Stimulated activated memory B cell treated with anti-CD40 and anti-IgM and Interleukin-4, amounts not matched to agents 10 μg/mL and 1 μg/mL and 100 μg/mL, for 72 hours (primary cell): Measurements from ENCODE around the gene GNAI3.

Experiments
- ATAC-seq: fragments of 150-1000 bp; cut with Tn5 transposase; 2 replicates; pipeline ENCODE4 v1.10.0; 2021
- H3K27ac Mint-ChIP-seq: one replicate; pipeline ENCODE4 v1.8.0; 2022; ENCODE audit warnings: mild to moderate bottlenecking, mixed read lengths
- H3K27me3 Mint-ChIP-seq: one replicate; pipeline ENCODE4 v1.8.0; 2022; ENCODE audit warnings: mixed read lengths
- H3K36me3 Mint-ChIP-seq: one replicate; pipeline ENCODE4 v1.8.0; 2022; ENCODE audit warnings: mixed read lengths
- H3K4me1 Mint-ChIP-seq: one replicate; pipeline ENCODE4 v1.8.0; 2022; ENCODE audit warnings: mixed read lengths
- H3K4me3 Mint-ChIP-seq: one replicate; pipeline ENCODE4 v1.8.0; 2022; ENCODE audit warnings: mild to moderate bottlenecking, moderate library complexity, mixed read lengths
- H3K9me3 Mint-ChIP-seq: one replicate; pipeline ENCODE4 v1.8.0; 2022; ENCODE audit warnings: mixed read lengths

The GNAI3 gene

DNA sequence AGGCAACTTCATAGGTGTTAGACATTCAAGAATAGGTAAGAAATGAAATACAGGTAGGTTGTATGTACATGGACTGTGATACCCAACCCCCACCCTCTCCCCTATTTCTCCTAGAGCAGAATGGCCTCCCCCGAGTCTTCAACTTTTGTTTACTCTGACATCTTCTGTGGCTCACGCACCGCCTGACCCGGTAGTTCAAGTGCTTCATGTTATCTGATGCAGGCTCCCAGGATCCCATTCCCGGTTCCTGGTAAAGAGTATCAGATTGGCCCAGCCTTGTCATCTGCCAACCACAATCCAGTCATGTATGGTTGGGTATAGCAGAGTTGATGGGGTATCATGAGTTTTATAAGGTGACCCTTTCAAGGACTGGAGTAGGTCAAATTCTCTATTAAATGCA lies 9.1 kb downstream of the GNAI3 start:
- Mint-ChIP-seq H3K4me1 (peaks cover 87% of the 10 kb centered on the region), H3K4me3 (no peak overlapping the region), H3K9me3 (no peaks in the 10 kb centered on the region), H3K36me3 (peaks cover 6% of the 10 kb centered on the region), H3K27ac (peak overlapping the region; percentile 58), H3K27me3 (no peaks in the 10 kb centered on the region)
- no peak for ATAC-seq

DNA sequence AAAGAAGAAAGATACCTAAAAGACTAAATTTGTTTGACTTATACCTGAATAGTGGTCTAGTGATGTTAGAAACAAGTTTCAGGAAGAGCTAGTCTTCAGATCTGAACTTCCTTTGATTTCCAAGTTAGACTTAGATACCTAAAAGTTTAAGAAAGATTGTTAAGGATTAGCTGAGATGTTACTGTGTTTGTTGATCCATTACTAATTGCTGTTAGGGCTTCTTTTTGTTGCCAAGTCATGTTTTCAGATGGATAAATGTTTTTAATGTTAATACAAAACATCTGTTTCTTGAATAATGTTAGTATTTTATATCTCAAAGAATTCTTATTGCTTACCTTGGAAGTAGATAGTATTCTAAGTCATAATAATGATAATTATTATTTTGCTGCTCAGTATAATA lies 11.6 kb downstream of the GNAI3 start:
- ATAC-seq, result no peak
- H3K27ac Mint-ChIP-seq, result no peak overlapping the region
- peaks cover 6% of the 10 kb centered on the region for H3K36me3 Mint-ChIP-seq
- peaks cover 93% of the 10 kb centered on the region for H3K4me1 Mint-ChIP-seq
- no peaks in the 10 kb centered on the region for H3K9me3 Mint-ChIP-seq
- H3K4me3 Mint-ChIP-seq, result no peak overlapping the region
- H3K27me3 Mint-ChIP-seq, result no peaks in the 10 kb centered on the region

DNA sequence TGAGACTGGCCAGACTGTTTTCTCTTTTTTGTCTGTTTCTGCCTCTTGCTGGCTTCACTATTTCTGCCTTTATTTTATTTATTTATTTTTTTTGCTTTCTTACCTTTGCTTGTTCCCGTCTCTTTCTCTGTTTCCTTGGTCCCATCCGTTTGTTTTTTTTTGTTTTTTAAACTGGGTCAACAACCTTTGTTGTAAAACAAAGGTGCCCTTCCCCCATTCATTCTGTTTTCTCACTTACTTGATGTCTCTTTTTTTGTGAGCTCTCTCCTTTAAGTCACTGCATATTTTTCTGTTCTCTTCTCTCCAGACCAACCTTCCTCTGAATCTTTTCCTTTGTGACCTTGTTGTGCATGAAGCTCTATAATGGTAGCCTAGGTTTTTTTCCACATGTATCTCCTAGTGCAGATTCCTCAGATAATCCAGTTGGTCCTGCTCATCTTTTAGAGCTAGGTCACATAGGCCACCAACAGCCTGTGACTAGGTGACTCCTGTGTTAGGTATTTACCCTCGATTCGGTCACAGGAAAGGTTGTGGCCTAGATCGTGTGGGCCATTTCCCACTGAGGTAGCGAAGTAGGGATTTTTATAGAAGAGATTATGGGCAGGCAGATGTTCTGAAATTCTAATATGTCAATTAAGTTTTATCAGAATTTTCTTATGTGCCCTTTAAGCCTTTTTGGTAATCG lies 15.9 kb downstream of the GNAI3 start:
- no peak for ATAC-seq
- peaks cover 64% of the 10 kb centered on the region for H3K4me1 Mint-ChIP-seq
- no peaks in the 10 kb centered on the region for H3K27me3 Mint-ChIP-seq
- no peak overlapping the region for H3K27ac Mint-ChIP-seq
- no peaks in the 10 kb centered on the region for H3K9me3 Mint-ChIP-seq
- H3K4me3 Mint-ChIP-seq, result no peak overlapping the region
- H3K36me3 Mint-ChIP-seq, result no peaks in the 10 kb centered on the region

DNA sequence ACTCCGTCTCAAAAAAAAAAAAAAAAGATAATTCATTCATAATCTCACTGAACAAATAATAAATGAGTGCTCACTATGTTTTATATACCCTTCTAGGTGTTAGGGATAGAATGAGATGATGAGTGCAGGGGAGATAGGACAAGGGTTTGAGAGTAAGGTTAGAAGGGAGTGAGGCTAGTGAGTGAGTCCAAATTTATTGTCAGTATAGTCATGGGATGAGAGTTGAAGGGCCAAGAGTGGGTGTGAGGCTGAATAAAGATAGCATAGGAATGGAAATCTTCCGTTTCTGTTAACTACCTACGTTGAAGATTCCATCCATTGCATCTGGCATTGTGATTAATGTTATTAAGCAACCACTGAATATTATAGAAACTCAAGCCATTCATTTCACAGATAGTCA lies 16.8 kb downstream of the GNAI3 start:
- no peak for ATAC-seq
- no peaks in the 10 kb centered on the region for H3K9me3 Mint-ChIP-seq
- no peak overlapping the region for H3K4me3 Mint-ChIP-seq

DNA sequence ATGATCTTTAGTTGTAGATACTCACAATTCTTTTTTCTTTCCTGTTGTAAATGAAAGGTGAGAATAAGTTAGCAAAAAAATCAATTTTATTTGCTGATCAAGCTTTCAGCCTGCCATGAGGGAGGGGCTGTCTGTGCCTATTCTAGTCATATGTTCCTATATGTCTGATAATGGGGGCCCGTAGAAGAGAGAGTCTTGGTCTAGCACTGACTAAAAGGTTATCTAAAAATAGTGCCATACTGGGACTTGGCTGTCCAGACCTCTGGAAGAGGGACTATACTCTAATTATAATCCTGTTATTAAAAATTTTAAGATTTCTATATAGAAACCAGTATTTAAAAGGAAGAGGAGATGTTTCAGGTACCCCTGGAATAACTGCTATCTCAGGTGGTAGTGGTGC lies 18.6 kb downstream of the GNAI3 start:
- no peak for ATAC-seq
- no peaks in the 10 kb centered on the region for H3K36me3 Mint-ChIP-seq
- H3K27me3 Mint-ChIP-seq, result no peaks in the 10 kb centered on the region
- H3K4me3 Mint-ChIP-seq, result no peak overlapping the region
- no peak overlapping the region for H3K27ac Mint-ChIP-seq
- H3K4me1 Mint-ChIP-seq, result peaks cover 38% of the 10 kb centered on the region
- no peaks in the 10 kb centered on the region for H3K9me3 Mint-ChIP-seq

More for the DNA sequence above, 16.8 kb downstream of the GNAI3 start:
- Mint-ChIP-seq H3K4me1 (peaks cover 55% of the 10 kb centered on the region), H3K36me3 (no peaks in the 10 kb centered on the region), H3K27ac (peak overlapping the region; percentile 12), H3K27me3 (no peaks in the 10 kb centered on the region)

DNA sequence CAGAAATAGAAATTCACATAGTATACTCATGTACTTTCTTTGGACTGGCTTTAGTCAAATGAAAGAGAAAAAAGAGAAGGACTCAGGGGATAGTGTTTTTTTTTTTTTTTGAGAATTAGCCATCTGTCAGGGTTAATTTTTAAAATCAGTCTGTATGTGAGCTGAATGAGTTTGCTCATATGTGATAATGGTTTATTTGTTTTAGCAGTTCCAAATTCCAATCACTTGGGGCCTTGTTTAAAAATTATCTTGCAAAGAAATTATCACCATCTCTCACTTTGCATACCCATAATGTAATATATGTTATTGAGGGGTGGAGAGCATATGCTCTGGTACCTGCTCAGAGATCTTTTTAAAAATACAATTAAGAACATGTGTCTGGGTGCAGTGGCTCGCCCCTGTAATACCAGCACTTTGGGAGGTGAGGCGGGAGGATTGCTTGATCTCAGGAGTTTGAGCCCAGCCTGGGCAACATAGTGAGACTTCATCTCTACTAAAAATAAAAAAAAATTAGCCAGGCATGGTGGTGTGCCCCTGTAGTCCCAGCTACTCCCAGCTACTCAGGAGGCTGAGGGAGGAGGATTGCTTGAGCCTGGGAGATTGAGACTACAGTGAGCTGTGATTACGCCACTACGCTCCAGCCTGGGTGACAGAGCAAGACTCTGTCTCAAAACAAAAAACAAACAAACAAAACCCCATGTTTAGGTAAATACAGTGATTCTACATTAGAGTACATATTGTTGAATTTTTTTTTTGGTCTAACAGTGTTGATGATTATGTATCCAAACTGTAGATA lies 19.7 kb downstream of the GNAI3 start:
- peaks cover 39% of the 10 kb centered on the region for H3K4me1 Mint-ChIP-seq

DNA sequence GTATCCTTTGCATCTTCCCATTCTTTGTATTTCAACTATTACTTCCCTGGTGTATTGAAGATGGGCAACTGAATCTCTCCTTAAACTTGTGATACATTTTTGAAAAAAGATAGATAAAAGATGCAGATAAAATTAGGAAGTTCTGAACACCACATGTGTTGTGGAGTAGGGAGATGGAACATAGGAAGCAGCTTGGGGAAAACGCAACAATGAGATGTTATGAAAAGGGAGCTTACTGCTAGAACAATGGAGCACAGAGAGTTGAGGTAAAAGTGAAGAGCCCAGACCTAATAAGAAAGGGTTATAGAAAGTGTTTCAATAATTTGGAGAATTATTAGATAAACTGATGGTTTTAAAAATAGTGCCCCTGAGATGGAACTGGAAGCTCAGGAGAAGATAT lies 20.9 kb downstream of the GNAI3 start:
- H3K36me3 Mint-ChIP-seq, result no peaks in the 10 kb centered on the region
- H3K27me3 Mint-ChIP-seq, result no peaks in the 10 kb centered on the region
- peaks cover 34% of the 10 kb centered on the region for H3K4me1 Mint-ChIP-seq
- no peak overlapping the region for H3K4me3 Mint-ChIP-seq
- H3K27ac Mint-ChIP-seq, result no peak overlapping the region
- no peaks in the 10 kb centered on the region for H3K9me3 Mint-ChIP-seq
- ATAC-seq, result no peak

More for the DNA sequence above, 19.7 kb downstream of the GNAI3 start:
- H3K9me3 Mint-ChIP-seq, result no peaks in the 10 kb centered on the region
- no peaks in the 10 kb centered on the region for H3K36me3 Mint-ChIP-seq
- no peaks in the 10 kb centered on the region for H3K27me3 Mint-ChIP-seq
- no peak for ATAC-seq
- no peak overlapping the region for H3K27ac Mint-ChIP-seq
- no peak overlapping the region for H3K4me3 Mint-ChIP-seq

DNA sequence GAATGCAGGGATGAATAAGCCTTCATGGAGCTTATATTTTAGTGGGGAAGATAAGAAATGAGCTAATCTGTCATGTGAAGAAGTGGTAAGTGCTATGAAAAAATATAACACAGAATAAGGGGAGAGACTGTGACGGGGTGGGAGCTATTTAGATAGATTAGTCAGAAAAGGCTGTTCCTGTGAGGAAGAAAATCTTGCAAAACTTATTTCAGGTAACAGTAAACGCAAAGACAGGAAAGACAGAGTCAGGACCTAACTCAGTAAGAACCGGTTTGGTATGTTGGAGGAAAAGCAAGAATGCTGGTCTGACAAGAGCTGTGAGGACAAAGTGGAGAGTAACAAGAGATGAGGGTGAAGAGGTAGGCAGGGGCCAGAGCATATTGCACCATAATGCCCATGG lies 22.0 kb downstream of the GNAI3 start:
- no peak overlapping the region for H3K4me3 Mint-ChIP-seq
- no peak overlapping the region for H3K27ac Mint-ChIP-seq
- H3K36me3 Mint-ChIP-seq, result peaks cover 9% of the 10 kb centered on the region
- no peaks in the 10 kb centered on the region for H3K27me3 Mint-ChIP-seq
- peaks cover 25% of the 10 kb centered on the region for H3K4me1 Mint-ChIP-seq
- ATAC-seq, result no peak
- no peaks in the 10 kb centered on the region for H3K9me3 Mint-ChIP-seq

DNA sequence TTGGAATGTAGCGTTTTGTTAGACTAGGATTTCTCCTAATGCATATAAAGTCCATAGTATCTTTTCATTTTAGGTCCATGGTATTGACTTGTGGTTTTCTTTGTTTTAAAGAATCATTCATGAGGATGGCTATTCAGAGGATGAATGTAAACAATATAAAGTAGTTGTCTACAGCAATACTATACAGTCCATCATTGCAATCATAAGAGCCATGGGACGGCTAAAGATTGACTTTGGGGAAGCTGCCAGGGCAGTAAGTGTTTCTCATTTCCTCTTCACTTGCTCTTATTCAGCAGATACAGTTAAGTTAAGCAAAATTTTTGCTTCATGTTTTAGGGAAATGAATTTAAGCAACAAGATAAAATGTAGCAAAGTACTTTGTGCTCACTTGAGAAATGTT lies 25.4 kb downstream of the GNAI3 start:
- Mint-ChIP-seq H3K9me3 (no peaks in the 10 kb centered on the region), H3K27ac (no peak overlapping the region)
- ATAC-seq, result no peak

DNA sequence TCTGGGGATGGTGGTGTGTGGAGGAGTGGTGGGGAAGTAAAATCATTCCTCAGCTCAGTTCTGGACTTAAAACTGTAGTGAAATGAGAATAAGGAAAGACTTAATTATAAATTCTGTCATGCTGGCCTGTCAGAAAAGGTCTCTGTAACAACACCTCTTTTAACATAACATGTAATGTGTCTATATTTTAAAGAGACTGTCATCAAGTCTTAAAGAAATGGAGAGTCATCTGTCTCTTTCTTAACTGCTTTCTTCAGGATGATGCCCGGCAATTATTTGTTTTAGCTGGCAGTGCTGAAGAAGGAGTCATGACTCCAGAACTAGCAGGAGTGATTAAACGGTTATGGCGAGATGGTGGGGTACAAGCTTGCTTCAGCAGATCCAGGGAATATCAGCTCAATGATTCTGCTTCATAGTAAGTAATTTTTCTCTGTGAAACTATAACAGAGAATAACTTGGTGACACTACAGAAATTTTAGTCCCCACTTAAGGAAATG lies 30.6 kb downstream of the GNAI3 start:
- Mint-ChIP-seq H3K27ac (peak overlapping the region; percentile 32), H3K36me3 (peaks cover 44% of the 10 kb centered on the region), H3K4me3 (no peak overlapping the region), H3K27me3 (no peaks in the 10 kb centered on the region), H3K9me3 (no peaks in the 10 kb centered on the region), H3K4me1 (peaks cover 6% of the 10 kb centered on the region)
- no peak for ATAC-seq

More for the DNA sequence above, 25.4 kb downstream of the GNAI3 start:
- no peak overlapping the region for H3K4me3 Mint-ChIP-seq
- H3K36me3 Mint-ChIP-seq, result peaks cover 28% of the 10 kb centered on the region
- H3K4me1 Mint-ChIP-seq, result peaks cover 23% of the 10 kb centered on the region
- H3K27me3 Mint-ChIP-seq, result no peaks in the 10 kb centered on the region

DNA sequence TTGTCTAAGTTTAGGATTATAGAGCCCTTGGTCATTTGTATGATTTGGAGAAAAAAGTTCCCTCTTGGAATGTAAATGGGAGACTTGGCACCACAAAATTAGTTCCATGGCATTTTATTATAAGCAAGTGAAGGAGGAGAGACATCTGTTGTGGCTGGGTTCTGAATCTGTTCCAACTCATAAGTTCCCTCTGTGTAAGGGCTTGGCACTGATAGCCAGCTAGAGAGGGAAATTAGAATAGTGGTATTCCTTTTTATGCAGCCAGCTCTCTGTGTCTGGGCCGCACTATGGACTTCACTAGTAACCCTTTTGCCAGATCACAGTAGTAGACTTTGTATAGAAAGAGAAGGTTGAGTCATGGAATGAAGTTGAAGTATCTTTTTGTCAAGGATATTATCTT lies 31.1 kb downstream of the GNAI3 start:
- Mint-ChIP-seq H3K4me1 (peaks cover 6% of the 10 kb centered on the region), H3K4me3 (no peak overlapping the region), H3K36me3 (peaks cover 47% of the 10 kb centered on the region), H3K27ac (no peak overlapping the region), H3K9me3 (no peaks in the 10 kb centered on the region), H3K27me3 (no peaks in the 10 kb centered on the region)
- no peak for ATAC-seq

DNA sequence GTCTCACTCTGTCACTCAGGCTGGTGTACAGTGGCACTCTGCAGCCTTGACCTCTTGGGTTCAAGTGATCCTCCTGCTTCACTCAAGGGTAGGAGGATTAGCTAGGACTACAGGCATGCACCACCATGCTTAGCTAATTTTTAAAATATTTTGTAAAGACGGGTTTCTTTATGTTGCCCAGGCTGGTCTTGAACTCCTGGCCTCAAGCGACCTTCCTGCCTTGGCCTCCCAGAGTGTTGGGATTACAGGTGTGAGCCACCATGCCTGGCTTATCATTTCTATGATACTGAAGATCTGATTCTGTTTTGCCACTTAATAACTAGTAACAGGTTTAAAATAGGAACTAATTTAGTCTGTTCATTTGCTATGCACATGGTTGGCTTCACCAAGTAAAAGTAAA lies 33.6 kb downstream of the GNAI3 start:
- Mint-ChIP-seq H3K4me1 (no peaks in the 10 kb centered on the region), H3K27ac (no peak overlapping the region), H3K9me3 (no peaks in the 10 kb centered on the region), H3K4me3 (no peak overlapping the region), H3K36me3 (peaks cover 39% of the 10 kb centered on the region), H3K27me3 (no peaks in the 10 kb centered on the region)
- no peak for ATAC-seq

DNA sequence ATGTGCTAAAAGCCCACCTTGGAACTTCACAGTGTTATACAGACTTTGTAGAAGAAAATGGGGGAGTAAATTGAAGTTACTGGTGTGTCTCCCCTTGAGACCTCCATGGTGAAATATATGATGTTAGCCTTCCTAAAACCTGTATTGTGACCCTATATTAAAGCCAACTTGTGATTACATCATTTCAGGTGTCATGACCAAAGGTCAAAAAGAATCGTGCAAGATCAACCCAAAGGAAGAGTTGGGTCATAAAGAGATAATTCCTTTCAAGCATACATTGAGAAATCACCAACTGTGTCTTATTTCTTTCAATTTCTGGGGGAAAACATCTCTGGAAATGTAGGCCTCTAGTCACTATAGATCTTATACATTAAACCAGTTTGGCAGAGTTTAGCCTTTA lies 36.4 kb downstream of the GNAI3 start:
- no peak for ATAC-seq
- Mint-ChIP-seq H3K4me3 (no peak overlapping the region), H3K27me3 (no peaks in the 10 kb centered on the region), H3K27ac (no peak overlapping the region), H3K9me3 (no peaks in the 10 kb centered on the region), H3K36me3 (peaks cover 54% of the 10 kb centered on the region), H3K4me1 (no peaks in the 10 kb centered on the region)

DNA sequence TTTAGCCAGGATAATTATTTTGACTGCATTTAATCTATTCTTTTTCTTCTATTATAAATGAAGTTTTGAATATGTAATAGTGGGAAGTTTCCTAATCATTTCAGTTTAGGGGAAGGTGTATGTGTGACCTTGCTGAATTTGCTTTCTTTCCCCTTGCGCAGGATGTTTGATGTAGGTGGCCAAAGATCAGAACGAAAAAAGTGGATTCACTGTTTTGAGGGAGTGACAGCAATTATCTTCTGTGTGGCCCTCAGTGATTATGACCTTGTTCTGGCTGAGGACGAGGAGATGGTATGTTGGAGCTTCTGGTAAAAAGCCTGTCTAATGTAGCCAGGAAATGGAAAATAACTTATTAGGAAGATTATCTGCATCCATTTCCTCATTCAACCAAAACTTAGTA lies 37.6 kb downstream of the GNAI3 start:
- Mint-ChIP-seq H3K27ac (no peak overlapping the region), H3K4me1 (no peaks in the 10 kb centered on the region), H3K36me3 (peaks cover 64% of the 10 kb centered on the region), H3K27me3 (no peaks in the 10 kb centered on the region), H3K4me3 (no peak overlapping the region), H3K9me3 (no peaks in the 10 kb centered on the region)
- ATAC-seq, result no peak

DNA sequence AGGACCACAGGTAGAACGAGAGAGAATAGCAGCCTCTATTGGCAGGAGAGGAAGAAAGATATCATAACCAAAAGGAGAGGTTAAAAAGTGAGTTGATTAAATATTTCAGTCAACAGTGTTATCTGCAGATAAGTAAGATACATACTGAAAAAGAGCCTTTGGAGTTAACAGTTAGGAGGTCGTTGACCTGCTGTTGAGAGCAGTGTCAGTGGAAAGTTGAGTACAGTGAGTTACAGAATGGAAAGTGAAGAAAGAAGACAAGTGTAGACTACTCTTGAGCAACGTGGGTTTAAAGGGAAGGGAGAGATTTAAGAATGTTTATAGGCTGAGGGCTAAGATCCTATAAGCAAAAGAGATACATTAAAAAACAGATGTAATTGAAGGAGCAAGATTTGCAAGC lies 40.8 kb downstream of the GNAI3 start:
- H3K4me3 Mint-ChIP-seq, result no peak overlapping the region
- ATAC-seq, result no peak
- no peaks in the 10 kb centered on the region for H3K4me1 Mint-ChIP-seq
- H3K36me3 Mint-ChIP-seq, result peaks cover 74% of the 10 kb centered on the region
- peak overlapping the region; percentile 0 for H3K27ac Mint-ChIP-seq
- H3K27me3 Mint-ChIP-seq, result no peaks in the 10 kb centered on the region
- no peaks in the 10 kb centered on the region for H3K9me3 Mint-ChIP-seq

DNA sequence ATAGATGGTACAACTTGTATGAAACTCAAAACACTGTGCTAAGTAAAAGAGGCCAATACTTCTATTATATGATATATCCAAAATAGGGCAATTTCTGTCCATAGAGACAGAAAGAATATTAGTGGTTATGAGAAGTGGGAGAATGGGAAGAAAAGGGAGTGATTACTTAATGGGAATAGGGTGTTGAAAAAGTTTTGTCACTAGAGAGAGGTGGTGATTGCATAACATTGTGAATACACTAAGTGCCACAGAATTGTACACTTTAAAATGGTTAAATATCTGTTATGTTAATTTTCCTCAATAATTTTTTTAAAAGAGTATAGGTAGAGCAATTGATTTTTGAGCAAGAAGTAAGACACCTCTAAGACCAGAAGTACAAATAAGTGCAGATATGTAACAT lies 41.3 kb downstream of the GNAI3 start:
- Mint-ChIP-seq H3K4me3 (no peak overlapping the region), H3K4me1 (no peaks in the 10 kb centered on the region), H3K27ac (no peak overlapping the region), H3K36me3 (peaks cover 69% of the 10 kb centered on the region), H3K9me3 (no peaks in the 10 kb centered on the region), H3K27me3 (no peaks in the 10 kb centered on the region)
- ATAC-seq, result no peak
